ACC112 (cell line): ENCODE measurements around the gene EPHA8.

ENCODE experiments used
- H2AFZ ChIP-seq: fragments of 200-600 bp; sonication (generic); one replicate; pipeline ENCODE4 v1.6.0; 2017; ENCODE audit warnings: antibody characterized with exemption, low read length; ENCODE audit not compliant: unreplicated experiment
- H3K27ac ChIP-seq: fragments of 200-600 bp; sonication (generic); 2 replicates; pipeline ENCODE4 v1.5.1; 2014; ENCODE audit warnings: low read depth, mild to moderate bottlenecking, antibody characterized with exemption, low read length, moderate library complexity
- H3K27me3 ChIP-seq: fragments of 200-600 bp; sonication (generic); 2 replicates; pipeline ENCODE4 v1.6.1; 2014; ENCODE audit warnings: mild to moderate bottlenecking, antibody characterized with exemption, low read length, moderate library complexity, mixed read lengths; ENCODE audit not compliant: insufficient read depth
- H3K36me3 ChIP-seq: fragments of 200-600 bp; sonication (generic); 2 replicates; pipeline ENCODE4 v1.6.1; 2016; ENCODE audit warnings: mild to moderate bottlenecking, antibody characterized with exemption, low read length, moderate library complexity, mixed read lengths; ENCODE audit not compliant: insufficient read depth
- H3K4me1 ChIP-seq: fragments of 200-600 bp; sonication (generic); one replicate; pipeline ENCODE4 v1.6.1; 2016; ENCODE audit warnings: low read length, mixed read lengths; ENCODE audit not compliant: insufficient read depth, unreplicated experiment, control insufficient read depth
- H3K4me3 ChIP-seq: fragments of 200-600 bp; sonication (generic); 2 replicates; pipeline ENCODE4 v1.5.1; 2014; ENCODE audit warnings: mild to moderate bottlenecking, low read depth, low read length
- H3K79me2 ChIP-seq: fragments of 200-600 bp; sonication (generic); one replicate; pipeline ENCODE4 v1.6.0; 2016; ENCODE audit warnings: low read length; ENCODE audit not compliant: control insufficient read depth, unreplicated experiment, insufficient read depth

The EPHA8 gene

DNA sequence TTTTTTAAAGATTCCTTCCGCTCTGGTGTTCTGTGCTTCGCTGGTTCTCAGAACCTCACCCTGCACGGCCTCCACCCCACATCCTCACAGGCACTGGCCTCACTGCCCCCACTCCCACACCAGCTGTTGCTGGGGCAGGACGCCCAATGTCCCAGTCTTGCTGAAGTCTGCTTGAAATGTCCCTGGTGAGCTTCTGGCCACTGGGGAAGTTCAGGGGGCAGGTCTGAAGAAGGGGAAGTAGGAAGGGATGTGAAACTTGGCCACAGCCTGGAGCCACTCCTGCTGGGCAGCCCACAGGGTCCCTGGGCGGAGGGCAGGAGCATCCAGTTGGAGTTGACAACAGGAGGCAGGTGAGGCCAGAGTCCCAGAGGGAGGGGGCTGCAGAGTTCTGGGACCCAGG, 73.1 kb downstream of the EPHA8 start, which contains the start of gene C1QA:
C1QA (plus strand) TSS at position 276 of the 400 bp plus-strand sequence. CDS start 989 bp downstream, outside the sequence.
- Histone ChIP-seq H3K4me1 (no peaks in the 10 kb centered on the region), H3K4me3 (no peak within 1 kb of the TSS), H3K27ac (no peak within 1 kb of the TSS), H3K27me3 (peaks cover 46% of the 10 kb centered on the region), H3K79me2 (no peaks in the 10 kb centered on the region), H3K36me3 (no peaks in the 10 kb centered on the region), H2AFZ (no peak within 1 kb of the TSS)

DNA sequence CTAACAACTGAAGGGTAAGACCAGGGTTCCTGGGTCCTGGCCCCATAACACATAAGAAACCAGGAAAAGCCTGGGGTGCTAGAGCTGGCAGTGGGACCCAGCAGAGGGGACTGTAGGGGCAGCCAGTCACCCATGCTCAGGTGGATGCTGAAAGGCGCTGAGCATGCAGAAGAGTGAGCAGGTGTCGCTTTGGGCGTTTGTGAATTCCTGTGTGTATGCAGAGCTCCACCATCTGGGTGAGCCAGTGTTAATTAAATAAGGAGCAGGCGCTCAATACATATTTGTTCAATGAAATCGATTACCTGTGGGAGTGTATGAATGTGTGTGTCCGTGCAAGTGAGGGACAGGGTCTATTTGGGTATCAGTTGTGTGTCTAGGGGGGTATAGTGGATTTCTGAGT, 73.6 kb downstream of the EPHA8 start:
- H3K4me1 ChIP-seq, result no peaks in the 10 kb centered on the region
- H3K27ac ChIP-seq, result no peak overlapping the region
- no peak overlapping the region for H3K4me3 ChIP-seq
- H3K79me2 ChIP-seq, result no peaks in the 10 kb centered on the region
- H2AFZ ChIP-seq, result no peak overlapping the region
- peaks cover 40% of the 10 kb centered on the region for H3K27me3 ChIP-seq
- H3K36me3 ChIP-seq, result no peaks in the 10 kb centered on the region

DNA sequence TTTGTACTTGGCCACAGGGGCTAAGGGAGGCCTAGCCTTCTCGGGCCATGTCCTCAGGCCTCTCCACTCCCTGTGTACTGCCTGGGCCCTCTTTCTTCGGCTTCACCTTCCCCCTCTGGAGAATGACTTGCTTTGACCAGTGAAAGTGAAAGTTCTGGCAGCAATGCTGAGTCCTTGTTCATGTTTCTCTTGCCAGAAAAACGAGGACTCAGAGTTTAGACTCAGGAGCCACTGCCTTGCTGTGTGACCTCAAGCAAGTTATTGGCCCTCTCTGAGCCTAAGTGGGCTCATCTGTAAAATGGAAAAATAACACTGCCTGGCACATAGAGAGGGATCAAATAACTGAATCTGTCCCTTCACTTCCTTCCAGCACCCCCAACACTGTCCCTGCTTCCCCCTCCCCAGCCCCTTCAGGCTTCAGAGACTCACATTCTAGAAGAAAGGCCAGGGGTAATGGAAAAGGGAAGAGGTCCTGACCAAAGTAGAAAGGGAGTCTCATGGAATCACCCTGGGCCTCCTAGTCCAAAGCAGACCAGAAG, 74.7 kb downstream of the EPHA8 start:
- no peak overlapping the region for H3K4me3 ChIP-seq
- H3K27ac ChIP-seq, result no peak overlapping the region
- H2AFZ ChIP-seq, result no peak overlapping the region
- no peaks in the 10 kb centered on the region for H3K36me3 ChIP-seq
- H3K27me3 ChIP-seq, result peaks cover 33% of the 10 kb centered on the region
- H3K4me1 ChIP-seq, result no peaks in the 10 kb centered on the region
- H3K79me2 ChIP-seq, result no peaks in the 10 kb centered on the region

DNA sequence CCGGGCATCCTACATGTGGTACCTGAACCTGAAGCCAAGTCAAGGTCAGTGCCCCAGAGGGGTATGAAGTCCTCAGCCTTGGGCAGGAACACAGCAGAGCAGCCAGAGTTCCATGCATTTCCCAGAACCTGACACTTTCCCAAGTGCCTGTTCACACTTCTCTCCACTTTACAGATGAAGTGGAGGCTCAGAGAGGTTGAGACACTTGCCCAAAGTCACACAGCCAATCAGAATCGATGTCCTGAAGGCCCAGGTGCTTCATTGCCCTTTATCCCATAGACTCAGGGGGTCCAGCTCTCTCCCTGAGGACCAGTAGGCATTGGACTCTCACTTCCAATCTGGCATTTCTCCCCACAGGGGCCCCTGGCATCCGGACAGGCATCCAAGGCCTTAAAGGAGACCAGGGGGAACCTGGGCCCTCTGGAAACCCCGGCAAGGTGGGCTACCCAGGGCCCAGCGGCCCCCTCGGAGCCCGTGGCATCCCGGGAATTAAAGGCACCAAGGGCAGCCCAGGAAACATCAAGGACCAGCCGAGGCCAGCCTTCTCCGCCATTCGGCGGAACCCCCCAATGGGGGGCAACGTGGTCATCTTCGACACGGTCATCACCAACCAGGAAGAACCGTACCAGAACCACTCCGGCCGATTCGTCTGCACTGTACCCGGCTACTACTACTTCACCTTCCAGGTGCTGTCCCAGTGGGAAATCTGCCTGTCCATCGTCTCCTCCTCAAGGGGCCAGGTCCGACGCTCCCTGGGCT, 75.4 kb downstream of the EPHA8 start:
- no peaks in the 10 kb centered on the region for H3K36me3 ChIP-seq
- no peaks in the 10 kb centered on the region for H3K79me2 ChIP-seq
- no peak overlapping the region for H3K27ac ChIP-seq
- peaks cover 27% of the 10 kb centered on the region for H3K27me3 ChIP-seq
- H3K4me3 ChIP-seq, result no peak overlapping the region
- no peak overlapping the region for H2AFZ ChIP-seq
- H3K4me1 ChIP-seq, result no peaks in the 10 kb centered on the region

DNA sequence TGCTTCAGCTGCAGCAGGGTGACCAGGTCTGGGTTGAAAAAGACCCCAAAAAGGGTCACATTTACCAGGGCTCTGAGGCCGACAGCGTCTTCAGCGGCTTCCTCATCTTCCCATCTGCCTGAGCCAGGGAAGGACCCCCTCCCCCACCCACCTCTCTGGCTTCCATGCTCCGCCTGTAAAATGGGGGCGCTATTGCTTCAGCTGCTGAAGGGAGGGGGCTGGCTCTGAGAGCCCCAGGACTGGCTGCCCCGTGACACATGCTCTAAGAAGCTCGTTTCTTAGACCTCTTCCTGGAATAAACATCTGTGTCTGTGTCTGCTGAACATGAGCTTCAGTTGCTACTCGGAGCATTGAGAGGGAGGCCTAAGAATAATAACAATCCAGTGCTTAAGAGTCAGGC, 76.0 kb downstream of the EPHA8 start:
- no peaks in the 10 kb centered on the region for H3K4me1 ChIP-seq

DNA sequence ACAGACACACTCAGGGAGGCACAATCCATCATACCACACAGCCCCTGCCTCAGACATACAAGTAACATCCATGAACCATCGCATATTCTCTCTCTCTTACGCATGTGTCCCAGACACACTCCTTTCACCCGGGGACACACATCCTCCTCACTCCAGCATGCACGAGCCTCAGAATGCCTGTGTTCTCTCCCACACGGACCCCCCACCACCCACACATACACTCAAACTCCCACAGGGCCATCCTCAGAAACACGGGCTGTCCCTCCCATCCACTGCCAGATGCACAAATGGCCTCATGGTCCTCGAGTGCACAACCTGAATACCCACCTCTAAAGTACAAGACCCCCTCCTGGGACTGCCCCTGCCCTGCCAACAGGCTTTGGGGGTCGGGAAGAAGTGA, 78.0 kb downstream of the EPHA8 start:
- Histone ChIP-seq H3K36me3 (no peaks in the 10 kb centered on the region), H3K27me3 (peaks cover 6% of the 10 kb centered on the region), H3K79me2 (no peaks in the 10 kb centered on the region), H3K27ac (no peak overlapping the region), H2AFZ (no peak overlapping the region), H3K4me3 (no peak overlapping the region), H3K4me1 (peaks cover 4% of the 10 kb centered on the region)

More for the DNA sequence above, 76.0 kb downstream of the EPHA8 start:
- H3K36me3 ChIP-seq, result no peaks in the 10 kb centered on the region
- no peak overlapping the region for H2AFZ ChIP-seq
- no peak overlapping the region for H3K27ac ChIP-seq
- H3K4me3 ChIP-seq, result no peak overlapping the region
- peaks cover 20% of the 10 kb centered on the region for H3K27me3 ChIP-seq
- no peaks in the 10 kb centered on the region for H3K79me2 ChIP-seq

DNA sequence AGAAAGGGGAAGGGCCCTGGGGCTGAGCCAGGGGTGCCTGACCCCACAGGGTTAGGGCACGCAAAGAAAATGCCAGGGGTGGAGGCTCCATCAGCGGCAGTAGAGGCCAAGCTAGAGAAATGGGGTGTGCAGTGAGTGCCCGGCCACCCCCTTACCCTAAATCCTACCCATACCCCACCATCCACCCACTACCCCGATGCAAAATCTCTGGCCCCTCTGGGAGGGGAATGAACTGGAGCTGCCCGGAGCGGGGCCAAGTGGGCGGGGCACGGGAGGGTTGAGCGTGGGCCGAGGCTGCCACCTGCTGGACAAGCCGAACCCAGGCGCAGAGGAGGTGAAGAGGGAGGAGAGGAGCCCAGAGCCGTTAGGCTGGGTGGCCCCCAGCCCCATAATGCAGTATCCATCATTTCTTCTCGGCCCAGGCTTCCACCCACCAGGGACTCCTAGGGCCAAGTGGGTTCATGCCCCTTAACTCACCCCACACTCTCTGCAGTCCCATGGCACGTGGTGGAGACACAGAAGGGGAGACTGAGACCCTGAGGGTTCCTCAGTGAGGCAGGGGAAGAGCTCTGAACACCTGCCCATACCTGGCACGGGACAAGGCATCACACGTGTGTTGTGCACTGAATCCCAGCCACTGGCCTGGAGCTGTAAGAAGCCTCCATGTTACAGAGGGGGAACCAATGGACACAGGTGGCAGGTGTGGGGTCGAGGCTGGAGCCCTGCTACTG, 78.8 kb downstream of the EPHA8 start:
- no peak overlapping the region for H3K27ac ChIP-seq
- H3K36me3 ChIP-seq, result no peaks in the 10 kb centered on the region
- no peak overlapping the region for H3K4me3 ChIP-seq
- H3K27me3 ChIP-seq, result peaks cover 3% of the 10 kb centered on the region
- no peaks in the 10 kb centered on the region for H3K79me2 ChIP-seq
- peaks cover 10% of the 10 kb centered on the region for H3K4me1 ChIP-seq
- H2AFZ ChIP-seq, result no peak overlapping the region

DNA sequence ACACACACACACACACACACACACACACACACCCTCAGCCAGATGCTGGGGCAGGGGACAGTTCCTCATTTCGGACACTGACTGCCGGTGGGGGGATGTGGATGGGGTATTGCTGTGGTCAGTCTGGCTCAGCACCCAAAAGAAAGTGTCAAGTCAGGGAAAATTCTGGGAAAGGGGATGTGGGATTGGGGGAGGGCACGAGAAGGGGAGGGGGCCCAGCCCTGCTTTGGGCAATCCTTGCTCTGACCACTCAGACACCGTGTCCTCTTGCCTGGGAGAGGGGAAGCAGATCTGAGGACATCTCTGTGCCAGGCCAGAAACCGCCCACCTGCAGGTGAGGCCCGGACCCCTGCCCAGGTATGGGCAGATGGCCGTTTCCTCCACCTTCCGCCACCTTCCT, 80.1 kb downstream of the EPHA8 start, which contains the start of gene C1QC:
C1QC (plus strand) TSS at position 253 of the 400 bp plus-strand sequence. CDS start 391 bp downstream, outside the sequence.
- no peaks in the 10 kb centered on the region for H3K36me3 ChIP-seq
- H3K4me3 ChIP-seq, result no peak within 1 kb of the TSS
- H3K27me3 ChIP-seq, result no peaks in the 10 kb centered on the region
- no peak within 1 kb of the TSS for H2AFZ ChIP-seq
- H3K4me1 ChIP-seq, result peaks cover 10% of the 10 kb centered on the region
- no peaks in the 10 kb centered on the region for H3K79me2 ChIP-seq
- H3K27ac ChIP-seq, result no peak within 1 kb of the TSS

DNA sequence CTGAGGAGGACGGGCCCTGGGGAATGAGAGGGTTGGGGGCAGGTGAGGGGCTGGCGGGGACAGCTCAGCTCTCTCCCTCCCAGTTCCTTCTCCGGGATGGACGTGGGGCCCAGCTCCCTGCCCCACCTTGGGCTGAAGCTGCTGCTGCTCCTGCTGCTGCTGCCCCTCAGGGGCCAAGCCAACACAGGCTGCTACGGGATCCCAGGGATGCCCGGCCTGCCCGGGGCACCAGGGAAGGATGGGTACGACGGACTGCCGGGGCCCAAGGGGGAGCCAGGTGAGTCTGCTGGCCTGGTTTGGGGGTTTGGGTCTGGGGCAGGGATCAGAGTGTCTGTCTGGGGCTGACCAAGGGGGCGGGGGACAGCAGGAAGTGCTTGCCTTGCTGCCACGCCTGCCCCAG, 80.6 kb downstream of the EPHA8 start:
- Histone ChIP-seq H3K27me3 (no peaks in the 10 kb centered on the region), H3K36me3 (no peaks in the 10 kb centered on the region), H3K4me1 (peaks cover 10% of the 10 kb centered on the region), H2AFZ (no peak overlapping the region), H3K4me3 (no peak overlapping the region), H3K79me2 (no peaks in the 10 kb centered on the region), H3K27ac (no peak overlapping the region)

DNA sequence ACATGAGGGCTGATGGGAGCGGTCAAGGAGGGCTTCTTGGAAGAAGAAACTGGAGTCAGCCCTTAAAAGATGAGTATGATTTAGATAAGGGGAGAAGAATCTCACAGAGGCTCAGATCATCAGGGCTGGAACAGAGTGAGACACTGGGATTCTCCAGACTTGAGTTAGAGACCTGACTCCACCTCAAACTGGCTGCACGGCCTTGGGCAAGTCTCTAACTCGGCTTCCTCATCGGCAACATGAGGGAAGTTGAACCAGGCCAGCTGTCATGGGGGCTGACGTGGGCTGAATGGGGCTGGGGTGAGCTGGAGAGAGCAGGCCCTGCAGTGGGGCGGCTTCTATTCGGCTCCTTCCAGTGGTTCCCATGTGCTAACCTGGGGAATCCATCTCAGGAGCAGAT, 82.6 kb downstream of the EPHA8 start:
- Histone ChIP-seq H3K36me3 (no peaks in the 10 kb centered on the region), H3K79me2 (no peaks in the 10 kb centered on the region), H3K27ac (no peak overlapping the region), H3K27me3 (no peaks in the 10 kb centered on the region), H3K4me1 (peaks cover 10% of the 10 kb centered on the region), H2AFZ (no peak overlapping the region), H3K4me3 (no peak overlapping the region)
